Measurements from ENCODE around the gene ZFYVE26. TPM values are rescaled to one million over a fixed set of nuclear protein-coding genes. Genes with fewer than 3 reads are reported as not detected.
"Not testable (repeated sequence)": the region's sequence is repeated elsewhere in the genome, so short reads cannot be mapped to it uniquely, and the experiment has no call there.

Gene ZFYVE26
- total RNA-seq, 1 donor = 37.6 TPM

DNA sequence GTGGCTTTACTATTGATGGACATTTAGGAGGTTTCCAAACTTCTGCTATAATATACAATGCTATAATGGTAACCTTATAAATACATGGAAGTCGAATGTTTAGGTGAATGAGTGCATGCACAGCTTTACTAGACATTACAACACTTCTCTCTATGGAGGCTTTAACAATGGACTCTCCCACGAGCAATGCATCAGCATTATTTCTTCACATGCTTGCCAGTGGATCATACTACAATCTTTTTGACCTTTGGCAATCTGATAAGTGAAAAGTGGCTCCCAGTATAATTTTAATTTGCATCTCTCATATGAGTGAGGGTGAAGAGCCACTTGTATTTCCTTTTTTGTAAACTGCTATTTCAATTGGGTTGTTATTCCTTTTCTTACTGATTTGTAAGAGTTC is 96.5 kb downstream of the ZFYVE26 start:
- TF ChIP-seq CTCF (IDR thresholded peaks at IDR 0.05; ENCODE audit: extremely low read depth, low read depth, low read length) = no peak
- H3K27me3 ChIP-seq (ENCODE audit: insufficient read depth, low read length) = peaks cover 30% of the 10 kb centered on the region
- H3K4me3 ChIP-seq (ENCODE audit: insufficient read depth, low read length) = no peak overlapping the region
- H2AFZ ChIP-seq (ENCODE audit: low read length) = no peak overlapping the region
- no peak overlapping the region for H3K4me2 ChIP-seq (ENCODE audit: insufficient read depth, low read length)
- no peaks in the 10 kb centered on the region for H4K20me1 ChIP-seq (ENCODE audit: insufficient read depth, low read length)
- H3K79me2 ChIP-seq (ENCODE audit: insufficient read depth, low read length) = no peaks in the 10 kb centered on the region
- no peak overlapping the region for H3K27ac ChIP-seq (ENCODE audit: low read depth, low read length)
- H3K4me1 ChIP-seq (ENCODE audit: insufficient read depth, low read length) = no peaks in the 10 kb centered on the region
- H3K9me3 ChIP-seq (ENCODE audit: low read depth, low read length) = no peaks in the 10 kb centered on the region
- H3K36me3 ChIP-seq (ENCODE audit: insufficient read depth, low read length) = no peaks in the 10 kb centered on the region
- no peak for DNase-seq (ENCODE audit: insufficient read length, low spot score, missing footprints)

DNA sequence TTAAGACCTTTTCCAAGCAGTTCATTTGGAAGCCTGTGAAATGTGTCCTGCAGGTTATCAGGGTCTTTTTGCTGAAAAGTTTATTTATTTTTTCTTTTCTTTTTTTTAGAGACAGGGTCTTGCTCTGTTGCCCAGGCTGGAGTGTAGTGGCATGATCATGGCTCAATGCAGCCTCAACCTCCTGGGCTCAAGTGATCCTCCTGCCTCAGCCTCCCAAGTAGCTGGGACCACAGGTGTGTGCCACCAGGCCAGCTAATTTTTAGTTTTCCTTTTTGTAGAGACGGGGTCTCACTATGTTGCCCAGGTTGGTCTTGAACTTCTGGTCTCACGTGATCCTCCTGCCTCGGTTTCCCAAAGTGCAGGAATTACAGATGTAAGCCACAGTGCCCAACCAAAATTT is 97.0 kb downstream of the ZFYVE26 start:
- H3K4me1 ChIP-seq (ENCODE audit: insufficient read depth, low read length); H3K9me3 ChIP-seq (ENCODE audit: low read depth, low read length); H3K36me3 ChIP-seq (ENCODE audit: insufficient read depth, low read length); H4K20me1 ChIP-seq (ENCODE audit: insufficient read depth, low read length); H2AFZ ChIP-seq (ENCODE audit: low read length); H3K4me3 ChIP-seq (ENCODE audit: insufficient read depth, low read length); H3K27ac ChIP-seq (ENCODE audit: low read depth, low read length); DNase-seq (ENCODE audit: insufficient read length, low spot score, missing footprints); H3K79me2 ChIP-seq (ENCODE audit: insufficient read depth, low read length); H3K4me2 ChIP-seq (ENCODE audit: insufficient read depth, low read length): not testable (repeated sequence)
- H3K27me3 ChIP-seq (ENCODE audit: insufficient read depth, low read length) = peaks cover 27% of the 10 kb centered on the region

- Histone ChIP-seq H3K4me3 (ENCODE audit: insufficient read depth, low read length) (no peak overlapping the region), H3K9me3 (ENCODE audit: low read depth, low read length) (no peaks in the 10 kb centered on the region), H3K27me3 (ENCODE audit: insufficient read depth, low read length) (peaks cover 19% of the 10 kb centered on the region), H3K27ac (ENCODE audit: low read depth, low read length) (no peak overlapping the region), H3K79me2 (ENCODE audit: insufficient read depth, low read length) (no peaks in the 10 kb centered on the region), H4K20me1 (ENCODE audit: insufficient read depth, low read length) (no peaks in the 10 kb centered on the region), H3K4me2 (ENCODE audit: insufficient read depth, low read length) (no peak overlapping the region), H2AFZ (ENCODE audit: low read length) (no peak overlapping the region), H3K36me3 (ENCODE audit: insufficient read depth, low read length) (no peaks in the 10 kb centered on the region), H3K4me1 (ENCODE audit: insufficient read depth, low read length) (no peaks in the 10 kb centered on the region)
- no peak for DNase-seq (ENCODE audit: insufficient read length, low spot score, missing footprints)
- no peak for TF ChIP-seq CTCF (IDR thresholded peaks at IDR 0.05; ENCODE audit: extremely low read depth, low read depth, low read length)
These were observed 98.1 kb downstream of the ZFYVE26 start for GRCh38 chr14:67718265-67718664.

DNA sequence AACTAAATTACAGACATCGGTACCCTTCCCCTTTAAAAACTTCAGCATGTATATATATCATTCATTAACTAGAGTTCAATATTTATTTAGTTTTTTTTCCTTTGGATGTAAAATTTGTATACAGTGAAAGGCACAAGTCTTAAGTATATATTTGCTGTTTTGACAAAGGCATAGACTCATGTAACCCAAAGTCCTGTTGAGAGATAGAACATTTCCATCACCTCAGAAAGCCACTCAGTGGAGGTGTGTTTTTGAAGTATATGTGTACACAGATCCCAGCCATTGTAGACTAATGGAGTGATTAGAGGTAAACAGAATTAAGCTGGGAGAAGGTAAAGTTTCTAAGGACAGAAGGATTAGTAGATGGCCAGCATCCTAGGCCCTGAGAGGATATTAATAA is 99.3 kb downstream of the ZFYVE26 start:
- Histone ChIP-seq H4K20me1 (ENCODE audit: insufficient read depth, low read length) (no peaks in the 10 kb centered on the region), H3K27me3 (ENCODE audit: insufficient read depth, low read length) (peaks cover 10% of the 10 kb centered on the region), H3K79me2 (ENCODE audit: insufficient read depth, low read length) (no peaks in the 10 kb centered on the region), H3K27ac (ENCODE audit: low read depth, low read length) (no peak overlapping the region), H2AFZ (ENCODE audit: low read length) (no peak overlapping the region), H3K9me3 (ENCODE audit: low read depth, low read length) (no peaks in the 10 kb centered on the region), H3K4me3 (ENCODE audit: insufficient read depth, low read length) (no peak overlapping the region), H3K36me3 (ENCODE audit: insufficient read depth, low read length) (no peaks in the 10 kb centered on the region), H3K4me1 (ENCODE audit: insufficient read depth, low read length) (no peaks in the 10 kb centered on the region), H3K4me2 (ENCODE audit: insufficient read depth, low read length) (no peak overlapping the region)
- no peak for TF ChIP-seq CTCF (IDR thresholded peaks at IDR 0.05; ENCODE audit: extremely low read depth, low read depth, low read length)
- DNase-seq (ENCODE audit: insufficient read length, low spot score, missing footprints) = no peak
